GM18867 (cell line): ENCODE measurements around the gene POMT1.
"Not testable (repeated sequence)": the region's sequence is repeated elsewhere in the genome, so short reads cannot be mapped to it uniquely, and the experiment has no call there.

ENCODE experiments used
- ATAC-seq: cut with Tn5 transposase; IDR thresholded peaks from one replicate; pipeline ENCODE4 v1.9.1; 2021; ENCODE audit warnings: mild to moderate bottlenecking, moderate library complexity; ENCODE audit not compliant: unreplicated experiment

Gene POMT1

DNA sequence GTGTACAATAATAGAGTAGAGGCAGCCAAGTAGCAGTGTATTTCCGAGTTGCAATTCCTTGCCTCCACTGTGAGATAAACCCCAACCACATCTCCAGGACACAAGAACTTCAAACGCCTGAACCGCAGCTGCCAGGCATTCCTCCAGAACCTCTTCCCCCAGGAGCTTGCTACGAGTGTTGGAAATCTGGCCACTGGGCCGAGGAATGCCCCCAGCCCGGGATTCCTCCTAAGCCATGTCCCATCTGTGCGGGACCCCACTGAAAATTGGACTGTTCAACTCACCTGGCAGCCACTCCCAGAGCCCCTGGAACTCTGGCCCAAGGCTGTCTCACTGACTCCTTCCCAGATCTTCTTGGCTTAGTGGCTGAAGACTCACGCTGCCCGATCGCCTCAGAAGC lies 46.5 kb downstream of the POMT1 start:
- not testable (repeated sequence) for ATAC-seq

DNA sequence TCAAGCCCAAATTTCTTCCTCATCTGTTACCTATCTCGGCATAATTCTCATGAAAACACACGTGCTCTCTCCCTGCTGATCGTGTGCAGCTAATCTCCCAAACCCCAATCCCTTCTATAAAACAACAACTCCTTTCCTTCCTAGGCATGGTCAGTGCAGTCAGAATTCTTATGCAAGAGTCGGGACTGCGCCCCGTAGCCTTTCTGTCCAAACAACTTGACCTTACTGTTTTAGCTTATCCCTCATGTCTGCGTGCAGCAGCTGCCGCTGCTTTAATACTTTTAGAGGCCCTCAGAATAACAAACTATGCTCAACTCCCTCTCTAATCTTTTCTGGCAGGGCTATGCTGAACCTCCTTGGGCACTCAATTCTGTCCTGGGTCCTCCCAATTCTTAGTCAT lies 47.7 kb downstream of the POMT1 start:
- not testable (repeated sequence) for ATAC-seq

DNA sequence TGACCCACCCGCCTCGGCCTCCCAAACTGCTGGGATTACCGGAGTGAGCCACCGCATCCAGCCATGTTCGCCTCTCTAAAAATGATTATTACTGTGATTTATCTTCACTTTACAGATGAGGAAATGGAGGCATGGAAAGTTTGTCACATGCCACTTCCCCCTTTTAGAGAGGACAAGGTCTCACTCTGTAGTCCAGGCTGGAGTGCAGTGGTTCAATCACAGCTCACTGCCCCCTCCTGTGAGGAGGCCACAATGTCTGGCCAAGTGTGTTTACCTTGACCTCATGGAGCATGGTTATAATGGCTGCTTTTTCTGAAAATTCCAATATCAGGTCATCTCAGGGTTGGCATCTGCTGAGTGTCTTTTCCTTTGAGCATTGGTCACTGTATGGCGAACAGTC lies 49.3 kb downstream of the POMT1 start:
- no peak for ATAC-seq

DNA sequence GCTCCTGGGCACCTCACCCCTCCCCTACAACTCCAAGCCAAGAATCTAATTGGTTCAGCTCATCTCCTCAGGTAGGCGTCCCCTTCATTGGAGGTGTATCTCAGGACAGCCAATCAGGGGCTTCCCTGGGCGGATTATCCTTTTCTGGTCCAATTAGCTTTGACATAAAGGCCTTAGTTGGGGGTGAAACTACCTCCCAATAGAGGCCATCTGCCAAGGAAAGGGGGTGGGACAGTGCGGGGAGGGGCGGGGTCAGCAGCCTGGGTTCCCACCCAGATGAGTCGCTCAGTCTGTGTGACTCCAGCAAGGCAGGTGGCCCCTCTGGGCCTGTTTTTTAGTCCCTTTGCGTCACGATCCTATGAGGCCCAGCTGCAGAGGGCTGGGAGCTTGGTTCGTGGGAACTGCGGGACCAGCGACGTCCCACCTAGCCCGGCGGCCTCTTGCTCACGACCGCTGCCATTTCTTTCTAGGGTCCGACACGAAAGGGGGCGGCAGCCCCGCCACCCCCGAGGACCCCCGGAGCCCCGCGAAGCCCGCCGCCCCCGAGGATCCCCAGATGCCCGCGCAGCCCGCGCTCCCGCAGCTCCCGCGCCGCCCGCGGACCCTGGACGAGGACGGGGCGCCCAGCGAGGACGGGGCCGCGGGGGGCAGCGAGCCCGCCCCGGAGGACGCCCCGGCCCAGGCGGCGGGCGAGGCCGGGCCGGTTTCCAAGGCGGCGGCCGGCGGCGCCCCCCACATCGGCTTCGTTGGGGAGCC lies 51.5 kb downstream of the POMT1 start:
- no peak for ATAC-seq

DNA sequence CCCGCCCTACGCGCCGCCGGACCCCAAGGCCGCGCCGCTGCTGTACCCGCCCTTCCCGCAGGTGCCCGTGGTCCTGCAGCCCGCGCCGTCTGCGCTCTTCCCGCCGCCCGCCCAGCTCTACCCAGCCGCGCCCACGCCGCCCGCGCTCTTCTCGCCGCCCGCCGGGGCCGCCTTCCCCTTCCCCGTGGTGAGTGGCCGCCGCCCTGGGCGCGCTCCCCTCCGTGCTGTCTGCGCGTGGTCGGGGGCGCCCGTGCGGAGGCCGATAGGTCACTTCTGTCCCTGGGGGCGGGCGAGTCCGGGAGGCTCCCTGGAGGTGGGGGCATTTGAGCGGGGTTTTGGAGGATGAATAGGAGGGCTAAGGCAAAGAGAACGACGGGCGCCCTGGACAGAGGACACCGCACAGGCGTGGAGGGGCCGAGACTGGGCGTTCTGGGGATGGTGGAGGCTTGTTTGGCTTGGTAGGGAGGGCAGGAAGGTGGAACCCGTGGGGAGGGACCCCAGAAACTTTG lies 52.2 kb downstream of the POMT1 start:
- ATAC-seq: no peak

GRCh38 chr9:131555841-131556673 lies 53.3 kb downstream of the POMT1 start:
- no peak for ATAC-seq

DNA sequence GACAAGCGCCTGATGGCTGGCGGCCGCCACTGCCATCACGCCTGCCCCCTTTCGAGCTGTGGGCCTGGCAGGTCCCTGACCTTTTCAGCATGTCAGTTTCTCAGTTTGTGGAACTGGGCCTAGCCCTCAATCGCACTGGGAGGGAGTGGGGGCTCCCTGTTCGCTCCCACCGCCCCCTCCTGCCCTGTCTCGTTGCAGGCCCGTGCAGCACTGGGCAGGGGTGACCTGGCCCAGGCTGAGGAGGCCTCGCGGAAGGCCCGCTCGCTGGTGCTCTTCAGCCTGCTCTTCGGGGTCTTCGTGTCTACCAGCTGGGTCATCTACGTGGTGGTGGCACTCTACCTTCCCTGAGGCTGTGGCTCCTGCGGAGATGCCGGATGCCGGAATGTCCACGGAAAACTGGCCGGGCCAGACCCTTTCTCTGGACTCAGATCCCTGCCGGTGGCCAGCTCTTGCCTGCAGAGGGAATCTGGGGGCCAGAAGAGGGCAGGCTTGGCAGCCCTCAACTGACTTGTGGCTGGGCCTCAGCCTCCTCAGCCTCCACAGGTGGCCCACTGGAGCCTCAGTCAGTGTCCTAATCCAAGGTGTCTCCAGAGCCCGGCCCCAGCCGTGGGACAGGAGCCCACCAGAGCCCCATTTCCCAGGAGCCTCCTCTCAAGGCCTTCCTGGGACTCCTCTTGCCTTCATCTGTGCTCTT lies 55.3 kb downstream of the POMT1 start:
- ATAC-seq: no peak

DNA sequence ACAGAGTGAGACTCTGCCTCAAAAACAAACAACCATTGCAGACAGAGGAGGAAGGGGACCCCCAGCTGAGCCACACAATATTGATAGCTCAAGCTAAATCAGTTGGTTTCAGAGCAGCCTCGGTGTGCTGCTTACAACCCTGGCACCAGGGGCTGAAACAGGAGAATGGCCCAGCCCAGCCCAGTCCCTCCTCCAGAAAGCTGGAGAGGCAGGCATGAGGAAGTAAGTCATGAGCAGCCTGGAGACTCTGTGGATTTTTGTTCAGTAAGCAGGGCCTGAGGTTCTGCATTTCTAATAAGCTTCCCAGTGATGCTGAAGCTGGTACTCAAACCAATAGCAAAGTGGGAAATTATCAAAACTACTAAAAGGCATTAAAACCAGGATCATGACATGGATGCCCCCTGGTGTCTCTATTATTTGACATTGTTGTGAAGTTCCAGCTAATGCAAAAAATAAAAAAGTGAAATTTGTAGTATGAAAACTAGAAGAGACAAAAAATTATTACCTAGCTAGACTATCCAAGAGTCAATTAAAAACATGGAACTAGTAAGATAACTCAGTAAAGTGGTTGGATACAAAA lies 56.8 kb downstream of the POMT1 start:
- ATAC-seq: no peak

GRCh38 chr9:131562032-131562959 lies 59.6 kb downstream of the POMT1 start:
- no peak for ATAC-seq

GRCh38 chr9:131565369-131565768 lies 62.7 kb downstream of the POMT1 start:
- no peak for ATAC-seq

DNA sequence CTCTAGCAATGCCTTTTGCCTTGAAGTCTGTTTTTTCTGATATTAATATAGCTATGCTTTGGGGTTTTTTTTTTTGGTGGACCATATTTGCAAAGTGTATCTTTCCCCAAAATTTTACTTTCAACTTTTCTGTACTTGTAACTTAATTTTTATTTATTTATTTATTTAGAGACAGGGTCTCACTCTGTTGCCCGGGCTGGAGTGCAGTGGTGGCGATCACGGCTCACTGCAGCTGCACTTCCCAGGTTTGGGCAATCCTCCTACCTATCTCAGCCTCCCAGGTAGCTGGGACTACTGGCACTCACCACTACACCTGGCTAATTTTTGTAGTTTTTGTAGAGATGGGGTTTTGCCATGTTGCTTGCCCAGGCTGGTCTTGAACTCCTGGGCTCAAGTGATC lies 63.4 kb downstream of the POMT1 start:
- no peak for ATAC-seq

DNA sequence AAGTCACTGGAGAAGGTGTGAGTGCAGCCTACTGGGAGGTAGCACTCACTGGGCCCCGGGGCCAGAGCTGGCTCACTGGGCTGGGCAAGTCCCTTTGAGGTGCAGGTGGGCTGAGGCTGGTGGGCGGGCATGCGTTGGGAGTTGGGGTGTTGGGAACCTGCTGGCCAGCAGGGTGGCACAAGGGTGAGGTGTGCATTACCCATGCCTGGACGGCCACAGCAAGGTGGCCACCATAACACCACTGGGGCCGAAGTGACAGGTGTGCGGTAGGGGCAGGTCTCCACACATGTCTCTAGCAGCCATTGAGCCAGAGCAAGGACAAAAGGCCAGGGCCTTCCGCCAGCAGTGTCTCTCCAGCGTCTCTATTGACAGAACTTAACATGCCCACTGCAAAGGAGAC lies 65.2 kb downstream of the POMT1 start:
- ATAC-seq: no peak
